ENCODE measurements around the gene ACP6.
"Not testable (repeated sequence)": the region's sequence is repeated elsewhere in the genome, so short reads cannot be mapped to it uniquely, and the experiment has no call there.

Gene ACP6

DNA sequence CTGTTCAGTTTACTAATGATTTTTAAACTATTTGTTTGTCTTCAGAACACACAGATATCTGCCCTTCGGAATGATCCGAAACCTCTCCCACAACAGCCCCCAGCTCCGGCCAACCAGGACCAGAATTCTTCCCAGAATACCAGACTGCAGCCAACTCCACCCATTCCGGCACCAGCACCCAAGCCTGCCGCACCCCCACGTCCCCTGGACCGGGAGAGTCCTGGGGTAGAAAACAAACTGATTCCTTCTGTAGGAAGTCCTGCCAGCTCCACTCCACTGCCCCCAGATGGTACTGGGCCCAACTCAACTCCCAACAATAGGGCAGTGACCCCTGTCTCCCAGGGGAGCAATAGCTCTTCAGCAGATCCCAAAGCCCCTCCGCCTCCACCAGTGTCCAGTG, 51.6 kb downstream of the ACP6 start:
- no peak for DNase-seq

DNA sequence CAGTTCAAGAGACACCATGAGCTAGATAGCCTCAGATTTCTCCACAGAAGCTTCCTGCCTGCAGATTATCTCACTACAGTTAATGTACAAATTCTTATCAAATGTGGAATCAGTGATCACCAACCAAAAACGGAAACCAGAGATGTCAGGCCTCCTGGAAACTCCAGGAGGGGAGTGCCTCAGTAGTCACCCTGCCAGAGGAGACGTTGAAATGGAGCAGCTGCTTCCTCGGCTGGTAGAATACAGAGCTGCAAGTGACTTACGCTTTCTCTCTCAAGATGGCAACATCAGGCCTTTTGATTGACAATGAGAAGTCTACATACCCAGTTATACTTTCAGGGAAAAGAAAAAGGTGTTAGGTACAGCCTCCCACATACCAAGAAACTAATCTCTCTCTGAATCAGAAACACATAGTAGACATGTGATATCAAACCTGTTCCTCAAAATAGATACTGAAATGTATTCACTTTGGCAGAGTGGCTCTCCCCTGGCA, 52.2 kb downstream of the ACP6 start:
- no peak for DNase-seq

GRCh38 chr1:147614966-147615365, 55.4 kb downstream of the ACP6 start:
- DNase-seq = not testable (repeated sequence)

- DNase-seq = no peak
Measured at GRCh38 chr1:147613506-147613905, 56.8 kb downstream of the ACP6 start.

GRCh38 chr1:147612366-147612765, 58.0 kb downstream of the ACP6 start:
- no peak for DNase-seq

DNA sequence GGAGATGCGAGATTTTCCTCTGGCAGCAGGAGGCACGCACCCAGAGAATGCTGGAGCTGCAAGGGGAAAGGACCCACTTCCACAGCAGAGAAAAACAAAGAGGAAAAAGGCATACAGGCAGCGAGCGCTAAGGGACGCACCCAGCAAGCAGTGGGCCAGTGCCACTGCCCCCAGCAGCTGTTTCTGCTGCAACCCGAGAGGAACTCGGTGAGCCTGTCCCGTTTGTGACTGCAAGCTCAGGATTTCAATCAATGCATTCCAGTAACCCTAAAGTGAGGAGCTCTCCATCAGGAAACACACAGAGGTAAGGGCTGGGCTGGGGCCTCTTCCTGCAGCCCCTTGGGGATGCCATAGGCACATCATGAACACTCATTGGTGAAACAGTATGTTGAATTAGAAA, 58.7 kb downstream of the ACP6 start:
- no peak for DNase-seq

GRCh38 chr1:147611021-147611426, 59.3 kb downstream of the ACP6 start:
- DNase-seq = no peak

DNA sequence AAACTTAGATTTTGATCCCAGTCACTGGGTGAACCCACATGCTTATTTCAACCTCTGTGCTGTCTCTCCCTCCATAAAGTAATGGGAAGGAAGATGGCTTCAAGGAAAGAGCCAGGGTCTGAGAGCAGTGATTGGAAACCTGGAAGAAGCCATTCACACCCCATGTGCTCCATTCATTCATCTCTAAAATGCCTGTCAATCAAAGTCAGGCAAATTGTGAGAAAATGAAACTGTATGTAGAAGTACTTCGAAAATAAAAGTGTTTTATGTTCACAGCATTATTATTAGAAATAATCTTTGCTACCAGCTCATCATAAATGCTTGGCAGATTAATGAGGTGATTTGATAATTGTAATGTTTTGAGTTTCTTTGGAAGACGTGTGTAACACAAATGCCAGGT, 61.0 kb downstream of the ACP6 start:
- no peak for DNase-seq

- no peak for DNase-seq
Measured at GRCh38 chr1:147608596-147608995, 61.7 kb downstream of the ACP6 start.

DNA sequence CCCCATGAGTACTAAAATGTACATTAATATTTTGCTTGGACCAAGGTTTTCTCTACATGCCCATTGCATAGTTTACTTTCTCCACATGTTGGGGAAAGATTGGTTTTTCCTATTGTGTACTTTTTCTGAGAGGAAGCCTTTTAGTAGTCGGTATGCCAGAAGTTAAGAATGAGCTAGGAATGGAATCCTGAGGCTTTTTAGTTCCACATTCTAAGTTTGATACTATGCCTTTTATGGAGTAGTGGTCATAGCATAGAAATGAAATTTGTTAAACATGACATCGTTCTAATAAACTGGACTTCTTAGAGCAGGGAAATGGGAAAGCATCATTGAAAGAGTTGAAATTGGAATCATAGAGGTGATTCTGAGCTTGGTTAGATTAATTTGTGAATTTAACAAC, 64.7 kb downstream of the ACP6 start:
- no peak for DNase-seq

DNA sequence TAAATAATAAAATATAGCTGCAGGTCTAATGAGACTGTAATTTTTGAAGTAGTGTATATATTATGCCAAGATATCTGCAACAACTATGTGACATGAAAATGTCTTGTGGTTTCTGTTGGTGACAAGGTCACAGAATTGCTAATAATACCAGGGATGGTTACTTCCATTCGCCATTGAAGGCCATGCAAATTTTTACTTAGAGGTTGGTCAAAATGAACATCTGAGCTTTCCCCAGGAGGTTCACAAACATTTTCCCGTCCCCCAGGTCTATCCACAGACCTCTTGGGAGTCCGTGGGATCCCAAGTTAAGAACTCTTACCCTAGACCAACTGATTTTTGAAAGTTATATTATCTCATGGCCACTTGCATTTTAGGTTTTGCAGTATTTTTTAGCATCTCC, 66.3 kb downstream of the ACP6 start:
- DNase-seq = no peak

- DNase-seq = no peak
Measured at GRCh38 chr1:147600119-147601111, 69.9 kb downstream of the ACP6 start.

GRCh38 chr1:147599362-147600118, 70.8 kb downstream of the ACP6 start:
- DNase-seq = peak; percentile 99

GRCh38 chr1:147598621-147599361, 71.5 kb downstream of the ACP6 start:
- no peak for DNase-seq

GRCh38 chr1:147597010-147597409, 73.3 kb downstream of the ACP6 start:
- DNase-seq = no peak

Data from NCI-H2107 (cell line).